Measurements from ENCODE around the gene EVI5. TPM values are rescaled to one million over a fixed set of nuclear protein-coding genes. Genes with fewer than 3 reads are reported as not detected.

The EVI5 gene
- total and polyA plus RNA-seq, 2 experiments from 2014 or later: 24.9 to 29.0 TPM

DNA sequence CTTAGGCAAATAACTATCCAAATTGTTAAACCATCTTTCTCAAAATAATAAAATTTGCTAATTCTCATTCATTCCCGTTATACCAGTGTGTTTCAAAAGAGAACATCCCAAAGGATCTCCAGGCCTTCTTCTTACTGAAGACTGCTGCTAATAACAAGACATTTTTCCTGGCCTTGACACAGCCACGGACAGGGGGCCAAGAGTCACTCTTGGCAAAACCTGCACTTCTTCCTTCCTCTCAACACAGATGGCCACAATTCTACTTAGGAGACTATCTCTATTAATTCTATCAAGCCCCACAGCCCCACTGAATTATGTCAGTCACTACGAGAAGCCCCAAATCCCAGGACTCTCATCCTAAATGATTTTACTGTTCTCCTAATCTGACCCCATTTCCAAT is 86.0 kb downstream of the EVI5 start:
- DNase-seq (ENCODE audit: low spot score): no peak
- no peaks in the 10 kb centered on the region for H3K9me2 ChIP-seq (replicated peaks; ENCODE audit: insufficient read depth)
- H3K79me2 ChIP-seq: no peaks in the 10 kb centered on the region
- no peaks in the 10 kb centered on the region for H3K4me1 ChIP-seq (ENCODE audit: insufficient read depth)
- no peak overlapping the region for H3K27ac ChIP-seq
- H3K9me3 ChIP-seq (ENCODE audit: low read depth): no peaks in the 10 kb centered on the region
- 92% methylated on average over 3 of the region's 3 CpGs for WGBS (ENCODE audit: low lambda C conversion rate, missing lambda C conversion rate)
- no peak overlapping the region for H3K4me3 ChIP-seq
- H3K36me3 ChIP-seq (replicated peaks; ENCODE audit: insufficient read depth, low read depth): no peaks in the 10 kb centered on the region
- H4K20me1 ChIP-seq (ENCODE audit: insufficient read depth, poor library complexity, severe bottlenecking): no peaks in the 10 kb centered on the region
- H2AFZ ChIP-seq: no peak overlapping the region
- H3K27me3 ChIP-seq: no peaks in the 10 kb centered on the region
- TF ChIP-seq, protein P1, sequence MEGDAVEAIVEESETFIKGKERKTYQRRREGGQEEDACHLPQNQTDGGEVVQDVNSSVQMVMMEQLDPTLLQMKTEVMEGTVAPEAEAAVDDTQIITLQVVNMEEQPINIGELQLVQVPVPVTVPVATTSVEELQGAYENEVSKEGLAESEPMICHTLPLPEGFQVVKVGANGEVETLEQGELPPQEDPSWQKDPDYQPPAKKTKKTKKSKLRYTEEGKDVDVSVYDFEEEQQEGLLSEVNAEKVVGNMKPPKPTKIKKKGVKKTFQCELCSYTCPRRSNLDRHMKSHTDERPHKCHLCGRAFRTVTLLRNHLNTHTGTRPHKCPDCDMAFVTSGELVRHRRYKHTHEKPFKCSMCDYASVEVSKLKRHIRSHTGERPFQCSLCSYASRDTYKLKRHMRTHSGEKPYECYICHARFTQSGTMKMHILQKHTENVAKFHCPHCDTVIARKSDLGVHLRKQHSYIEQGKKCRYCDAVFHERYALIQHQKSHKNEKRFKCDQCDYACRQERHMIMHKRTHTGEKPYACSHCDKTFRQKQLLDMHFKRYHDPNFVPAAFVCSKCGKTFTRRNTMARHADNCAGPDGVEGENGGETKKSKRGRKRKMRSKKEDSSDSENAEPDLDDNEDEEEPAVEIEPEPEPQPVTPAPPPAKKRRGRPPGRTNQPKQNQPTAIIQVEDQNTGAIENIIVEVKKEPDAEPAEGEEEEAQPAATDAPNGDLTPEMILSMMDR (IDR thresholded peaks at IDR 0.05; ENCODE audit: poor library complexity): no peak
- no peak for TF ChIP-seq EZH2 (IDR thresholded peaks at IDR 0.05; ENCODE audit: borderline replicate concordance)
- no peak for TF ChIP-seq EZH2phosphoT487 (IDR thresholded peaks at IDR 0.05; ENCODE audit: low read depth, severe bottlenecking, unreplicated experiment)
- H3K4me2 ChIP-seq: no peak overlapping the region

- Histone ChIP-seq H3K9me2 (replicated peaks; ENCODE audit: insufficient read depth) (no peaks in the 10 kb centered on the region), H4K20me1 (ENCODE audit: insufficient read depth, poor library complexity, severe bottlenecking) (no peaks in the 10 kb centered on the region), H3K79me2 (no peaks in the 10 kb centered on the region), H3K4me3 (no peak overlapping the region), H3K27me3 (no peaks in the 10 kb centered on the region), H3K4me1 (ENCODE audit: insufficient read depth) (no peaks in the 10 kb centered on the region), H2AFZ (no peak overlapping the region), H3K36me3 (replicated peaks; ENCODE audit: insufficient read depth, low read depth) (no peaks in the 10 kb centered on the region), H3K27ac (no peak overlapping the region), H3K4me2 (no peak overlapping the region), H3K9me3 (ENCODE audit: low read depth) (no peaks in the 10 kb centered on the region)
- no peak for DNase-seq (ENCODE audit: low spot score)
- TF ChIP-seq EZH2 (IDR thresholded peaks at IDR 0.05; ENCODE audit: borderline replicate concordance): no peak
- TF ChIP-seq, protein P1 (IDR thresholded peaks at IDR 0.05; ENCODE audit: poor library complexity): no peak
- TF ChIP-seq EZH2phosphoT487 (IDR thresholded peaks at IDR 0.05; ENCODE audit: low read depth, severe bottlenecking, unreplicated experiment): no peak
Measured at GRCh38 chr1:92695104-92695503, 89.8 kb downstream of the EVI5 start.

GRCh38 chr1:92691925-92692324 is 93.0 kb downstream of the EVI5 start:
- Histone ChIP-seq H3K79me2 (no peaks in the 10 kb centered on the region), H3K27me3 (no peaks in the 10 kb centered on the region), H4K20me1 (ENCODE audit: insufficient read depth, poor library complexity, severe bottlenecking) (no peaks in the 10 kb centered on the region), H3K36me3 (replicated peaks; ENCODE audit: insufficient read depth, low read depth) (no peaks in the 10 kb centered on the region), H3K4me1 (ENCODE audit: insufficient read depth) (no peaks in the 10 kb centered on the region), H3K4me2 (no peak overlapping the region), H3K9me3 (ENCODE audit: low read depth) (no peaks in the 10 kb centered on the region), H3K4me3 (no peak overlapping the region), H3K27ac (no peak overlapping the region), H3K9me2 (replicated peaks; ENCODE audit: insufficient read depth) (no peaks in the 10 kb centered on the region), H2AFZ (no peak overlapping the region)
- 70% methylated on average over 1 of the region's 1 CpG for WGBS (ENCODE audit: low lambda C conversion rate, missing lambda C conversion rate)
- no peak for DNase-seq (ENCODE audit: low spot score)
- TF ChIP-seq, protein P1 (IDR thresholded peaks at IDR 0.05; ENCODE audit: poor library complexity): no peak
- no peak for TF ChIP-seq EZH2phosphoT487 (IDR thresholded peaks at IDR 0.05; ENCODE audit: low read depth, severe bottlenecking, unreplicated experiment)
- no peak for TF ChIP-seq EZH2 (IDR thresholded peaks at IDR 0.05; ENCODE audit: borderline replicate concordance)

All from hepatocyte (in vitro differentiated cells).